ENCODE measurements around the gene WDR4. TPM values are rescaled to one million over a fixed set of nuclear protein-coding genes. Genes with fewer than 3 reads are reported as not detected.

WDR4 gene
- total and polyA plus RNA-seq, 10 of the 15 experiments (the other 5 are each of a cell fraction or from before 2014, with no cell fraction given), result 2.1 to 45.3 (median 18.7) TPM

DNA sequence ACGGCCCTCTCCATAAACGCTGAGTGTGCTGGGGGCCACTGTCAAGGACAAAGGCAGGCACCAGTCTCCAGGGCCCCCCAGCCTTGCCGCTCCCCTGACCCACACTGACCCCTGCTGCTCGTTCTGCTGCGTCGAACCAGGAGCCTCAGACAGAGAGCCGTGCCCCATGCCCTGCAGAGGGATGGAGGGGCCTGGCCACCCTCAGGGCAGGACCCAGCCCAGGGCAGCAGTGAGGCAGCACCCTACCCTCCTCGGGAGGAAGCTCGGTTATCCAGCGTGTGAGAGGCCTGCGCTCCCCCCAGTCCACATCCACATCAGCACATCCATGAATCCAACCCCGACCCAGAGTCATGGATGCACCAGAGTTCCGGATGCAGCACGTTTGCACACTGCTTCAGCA is 15.1 kb downstream of the WDR4 start:
- no TSS peak for BruUV-seq (replicated peaks)
- 95% methylated on average over 13 of the region's 14 CpGs for WGBS (ENCODE audit: insufficient coverage, insufficient replicate concordance, low lambda C conversion rate, missing lambda C conversion rate)
- ChIA-PET POLR2A (no interaction called here), CTCF (no interaction called here), RAD21 (ENCODE audit: unreplicated experiment) (no interaction called here), SMC1A (ENCODE audit: uncharacterized antibody, unreplicated experiment) (no interaction called here)
- in situ Hi-C loops (cut with MboI), result no loop called here
- peaks cover 15% of the 10 kb centered on the region for H3K79me2 ChIP-seq (ENCODE audit: control insufficient read depth, insufficient read depth, low read length)
- H3K9ac ChIP-seq (ENCODE audit: control insufficient read depth, insufficient read depth, low read length), result no peak overlapping the region
- peaks cover 27 to 53% of the 10 kb centered on the region in 2 experiments for H3K36me3 ChIP-seq (ENCODE audit: control insufficient read depth in 2 of 2, insufficient read depth in 2 of 2, low read length in 1 of 2)
- DNase-seq (ENCODE audit: low read depth, low spot score), result no peak
- H3K4me3 ChIP-seq, result no peak overlapping the region
- H3K27me3 ChIP-seq (replicated peaks in 1 of 2; ENCODE audit: control insufficient read depth in 2 of 2, insufficient read depth in 2 of 2, low read length in 1 of 2), result no peaks in the 10 kb centered on the region
- FAIRE-seq, result no peak
- H3K4me2 ChIP-seq (ENCODE audit: control insufficient read depth, insufficient read depth), result no peak overlapping the region
- TF ChIP-seq NR2C2 (IDR thresholded peaks at IDR 0.05; ENCODE audit: borderline replicate concordance, control insufficient read depth, insufficient read length, low read depth), result no peak
- no peak for TF ChIP-seq STAT1 (conservative IDR thresholded peaks at IDR 0.05)
- no peak for TF ChIP-seq SMAD1 (IDR thresholded peaks at IDR 0.05; ENCODE audit: low read depth, partially characterized antibody)
- TF ChIP-seq, protein P1, sequence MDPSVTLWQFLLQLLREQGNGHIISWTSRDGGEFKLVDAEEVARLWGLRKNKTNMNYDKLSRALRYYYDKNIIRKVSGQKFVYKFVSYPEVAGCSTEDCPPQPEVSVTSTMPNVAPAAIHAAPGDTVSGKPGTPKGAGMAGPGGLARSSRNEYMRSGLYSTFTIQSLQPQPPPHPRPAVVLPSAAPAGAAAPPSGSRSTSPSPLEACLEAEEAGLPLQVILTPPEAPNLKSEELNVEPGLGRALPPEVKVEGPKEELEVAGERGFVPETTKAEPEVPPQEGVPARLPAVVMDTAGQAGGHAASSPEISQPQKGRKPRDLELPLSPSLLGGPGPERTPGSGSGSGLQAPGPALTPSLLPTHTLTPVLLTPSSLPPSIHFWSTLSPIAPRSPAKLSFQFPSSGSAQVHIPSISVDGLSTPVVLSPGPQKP (IDR thresholded peaks at IDR 0.05; ENCODE audit: low read depth, low read length), result no peak
- TF ChIP-seq HDAC2 (IDR thresholded peaks at IDR 0.05), result no peak
- TF ChIP-seq SMAD5 (IDR thresholded peaks at IDR 0.05; ENCODE audit: low read depth), result no peak
- TF ChIP-seq RBBP5 (conservative IDR thresholded peaks at IDR 0.05), result no peak
- TF ChIP-seq, protein P2, sequence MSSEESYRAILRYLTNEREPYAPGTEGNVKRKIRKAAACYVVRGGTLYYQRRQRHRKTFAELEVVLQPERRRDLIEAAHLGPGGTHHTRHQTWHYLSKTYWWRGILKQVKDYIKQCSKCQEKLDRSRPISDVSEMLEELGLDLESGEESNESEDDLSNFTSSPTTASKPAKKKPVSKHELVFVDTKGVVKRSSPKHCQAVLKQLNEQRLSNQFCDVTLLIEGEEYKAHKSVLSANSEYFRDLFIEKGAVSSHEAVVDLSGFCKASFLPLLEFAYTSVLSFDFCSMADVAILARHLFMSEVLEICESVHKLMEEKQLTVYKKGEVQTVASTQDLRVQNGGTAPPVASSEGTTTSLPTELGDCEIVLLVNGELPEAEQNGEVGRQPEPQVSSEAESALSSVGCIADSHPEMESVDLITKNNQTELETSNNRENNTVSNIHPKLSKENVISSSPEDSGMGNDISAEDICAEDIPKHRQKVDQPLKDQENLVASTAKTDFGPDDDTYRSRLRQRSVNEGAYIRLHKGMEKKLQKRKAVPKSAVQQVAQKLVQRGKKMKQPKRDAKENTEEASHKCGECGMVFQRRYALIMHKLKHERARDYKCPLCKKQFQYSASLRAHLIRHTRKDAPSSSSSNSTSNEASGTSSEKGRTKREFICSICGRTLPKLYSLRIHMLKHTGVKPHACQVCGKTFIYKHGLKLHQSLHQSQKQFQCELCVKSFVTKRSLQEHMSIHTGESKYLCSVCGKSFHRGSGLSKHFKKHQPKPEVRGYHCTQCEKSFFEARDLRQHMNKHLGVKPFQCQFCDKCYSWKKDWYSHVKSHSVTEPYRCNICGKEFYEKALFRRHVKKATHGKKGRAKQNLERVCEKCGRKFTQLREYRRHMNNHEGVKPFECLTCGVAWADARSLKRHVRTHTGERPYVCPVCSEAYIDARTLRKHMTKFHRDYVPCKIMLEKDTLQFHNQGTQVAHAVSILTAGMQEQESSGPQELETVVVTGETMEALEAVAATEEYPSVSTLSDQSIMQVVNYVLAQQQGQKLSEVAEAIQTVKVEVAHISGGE (CRISPR knock-in tag; IDR thresholded peaks at IDR 0.05), result no peak
- TF ChIP-seq, protein P3, sequence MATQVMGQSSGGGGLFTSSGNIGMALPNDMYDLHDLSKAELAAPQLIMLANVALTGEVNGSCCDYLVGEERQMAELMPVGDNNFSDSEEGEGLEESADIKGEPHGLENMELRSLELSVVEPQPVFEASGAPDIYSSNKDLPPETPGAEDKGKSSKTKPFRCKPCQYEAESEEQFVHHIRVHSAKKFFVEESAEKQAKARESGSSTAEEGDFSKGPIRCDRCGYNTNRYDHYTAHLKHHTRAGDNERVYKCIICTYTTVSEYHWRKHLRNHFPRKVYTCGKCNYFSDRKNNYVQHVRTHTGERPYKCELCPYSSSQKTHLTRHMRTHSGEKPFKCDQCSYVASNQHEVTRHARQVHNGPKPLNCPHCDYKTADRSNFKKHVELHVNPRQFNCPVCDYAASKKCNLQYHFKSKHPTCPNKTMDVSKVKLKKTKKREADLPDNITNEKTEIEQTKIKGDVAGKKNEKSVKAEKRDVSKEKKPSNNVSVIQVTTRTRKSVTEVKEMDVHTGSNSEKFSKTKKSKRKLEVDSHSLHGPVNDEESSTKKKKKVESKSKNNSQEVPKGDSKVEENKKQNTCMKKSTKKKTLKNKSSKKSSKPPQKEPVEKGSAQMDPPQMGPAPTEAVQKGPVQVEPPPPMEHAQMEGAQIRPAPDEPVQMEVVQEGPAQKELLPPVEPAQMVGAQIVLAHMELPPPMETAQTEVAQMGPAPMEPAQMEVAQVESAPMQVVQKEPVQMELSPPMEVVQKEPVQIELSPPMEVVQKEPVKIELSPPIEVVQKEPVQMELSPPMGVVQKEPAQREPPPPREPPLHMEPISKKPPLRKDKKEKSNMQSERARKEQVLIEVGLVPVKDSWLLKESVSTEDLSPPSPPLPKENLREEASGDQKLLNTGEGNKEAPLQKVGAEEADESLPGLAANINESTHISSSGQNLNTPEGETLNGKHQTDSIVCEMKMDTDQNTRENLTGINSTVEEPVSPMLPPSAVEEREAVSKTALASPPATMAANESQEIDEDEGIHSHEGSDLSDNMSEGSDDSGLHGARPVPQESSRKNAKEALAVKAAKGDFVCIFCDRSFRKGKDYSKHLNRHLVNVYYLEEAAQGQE (IDR thresholded peaks at IDR 0.05; ENCODE audit: low read depth, low read length), result no peak
- no peak for TF ChIP-seq RCOR1 (conservative IDR thresholded peaks at IDR 0.05; ENCODE audit: low read depth, low read length)
- TF ChIP-seq ZNF274 (IDR thresholded peaks at IDR 0.05; ENCODE audit: insufficient read depth, insufficient read length), result no peak
- TF ChIP-seq, protein P4, sequence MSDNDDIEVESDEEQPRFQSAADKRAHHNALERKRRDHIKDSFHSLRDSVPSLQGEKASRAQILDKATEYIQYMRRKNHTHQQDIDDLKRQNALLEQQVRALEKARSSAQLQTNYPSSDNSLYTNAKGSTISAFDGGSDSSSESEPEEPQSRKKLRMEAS (IDR thresholded peaks at IDR 0.05; ENCODE audit: low read depth, low read length), result no peak
- peaks cover 4% of the 10 kb centered on the region; the same call in 1 of the 2 replicates for H4K20me1 ChIP-seq (ENCODE audit: control insufficient read depth, insufficient read depth)
- H3K27ac ChIP-seq (ENCODE audit: control insufficient read depth, insufficient read depth), result no peak overlapping the region
- intact Hi-C loops (cut with micrococcal nuclease; ENCODE audit: unreplicated experiment), result no loop called here
- H2AFZ ChIP-seq (ENCODE audit: control insufficient read depth, low read depth, low read length), result no peak overlapping the region
- H3K4me1 ChIP-seq (ENCODE audit: control insufficient read depth, insufficient read depth, low read length), result no peaks in the 10 kb centered on the region
- no peaks in the 10 kb centered on the region for H3K9me3 ChIP-seq (replicated peaks; ENCODE audit: control insufficient read depth, insufficient read depth, low read length)
- ATAC-seq, result no peak; the same call in 2 of the 3 replicates
